Breast epithelium (tissue), 3 donors: ENCODE measurements around the gene PCSK7.

Experiments
- POLR2A ChIP-seq: fragments of 450-650 bp; IDR thresholded peaks from one replicate; pipeline ENCODE4 v1.6.1; 2016; ENCODE audit warnings: antibody characterized with exemption, mild to moderate bottlenecking, moderate library complexity
- POLR2AphosphoS5 ChIP-seq, 3 donors: sonication (generic); formaldehyde crosslinking; IDR thresholded peaks; one replicate each; pipeline ENCODE4 v1.6.1; 2017; ENCODE audit warnings: antibody characterized with exemption in 3 of 3
- TF ChIP-seq, protein P1 (sequence below), 3 donors: fragments of 450-650 bp; IDR thresholded peaks; one replicate each; pipeline ENCODE4 v1.5.1; 2016 to 2017; ENCODE audit warnings: antibody characterized with exemption in 3 of 3, mild to moderate bottlenecking in 3 of 3, moderate library complexity in 3 of 3

DNA sequence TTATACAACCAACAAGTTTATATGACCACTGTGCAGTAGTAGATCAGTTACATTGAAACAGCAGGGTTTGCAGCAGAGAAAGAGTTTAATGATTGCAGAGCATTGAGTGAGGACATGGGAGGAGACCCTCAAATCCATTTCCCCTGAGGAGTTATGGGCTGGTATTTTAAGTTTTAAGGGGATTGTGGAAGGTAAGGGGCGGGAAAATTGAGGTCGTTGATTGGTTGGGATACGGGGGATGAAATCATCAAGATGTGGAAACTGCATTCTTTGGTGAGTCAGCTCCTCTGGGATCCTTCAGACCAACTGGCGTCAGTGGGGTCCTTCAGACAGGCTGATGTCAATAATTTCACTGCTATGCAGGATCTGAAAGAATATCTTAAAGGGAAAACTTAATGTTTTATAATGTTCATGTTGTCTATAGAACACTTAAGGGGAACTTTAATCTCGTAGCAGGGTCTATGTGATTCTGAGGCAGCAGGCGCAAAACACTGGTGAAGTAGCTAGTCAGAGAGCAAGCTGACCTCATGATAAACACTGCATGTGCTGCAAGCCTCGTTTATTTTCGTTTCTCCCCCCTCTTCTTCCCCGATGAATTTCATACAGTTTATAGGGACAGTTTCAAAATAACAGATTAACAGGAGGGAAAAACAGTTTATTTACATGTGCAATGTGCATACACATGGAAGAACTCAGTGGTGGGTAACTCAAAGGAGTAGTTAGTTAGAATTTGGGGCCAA, 41.8 kb upstream of the PCSK7 start:
- TF ChIP-seq POLR2AphosphoS5 (IDR thresholded peaks at IDR 0.05) (no peak), POLR2A (no peak)
- TF ChIP-seq, protein P1, sequence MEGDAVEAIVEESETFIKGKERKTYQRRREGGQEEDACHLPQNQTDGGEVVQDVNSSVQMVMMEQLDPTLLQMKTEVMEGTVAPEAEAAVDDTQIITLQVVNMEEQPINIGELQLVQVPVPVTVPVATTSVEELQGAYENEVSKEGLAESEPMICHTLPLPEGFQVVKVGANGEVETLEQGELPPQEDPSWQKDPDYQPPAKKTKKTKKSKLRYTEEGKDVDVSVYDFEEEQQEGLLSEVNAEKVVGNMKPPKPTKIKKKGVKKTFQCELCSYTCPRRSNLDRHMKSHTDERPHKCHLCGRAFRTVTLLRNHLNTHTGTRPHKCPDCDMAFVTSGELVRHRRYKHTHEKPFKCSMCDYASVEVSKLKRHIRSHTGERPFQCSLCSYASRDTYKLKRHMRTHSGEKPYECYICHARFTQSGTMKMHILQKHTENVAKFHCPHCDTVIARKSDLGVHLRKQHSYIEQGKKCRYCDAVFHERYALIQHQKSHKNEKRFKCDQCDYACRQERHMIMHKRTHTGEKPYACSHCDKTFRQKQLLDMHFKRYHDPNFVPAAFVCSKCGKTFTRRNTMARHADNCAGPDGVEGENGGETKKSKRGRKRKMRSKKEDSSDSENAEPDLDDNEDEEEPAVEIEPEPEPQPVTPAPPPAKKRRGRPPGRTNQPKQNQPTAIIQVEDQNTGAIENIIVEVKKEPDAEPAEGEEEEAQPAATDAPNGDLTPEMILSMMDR (IDR thresholded peaks at IDR 0.05) = no peak
